Colonic mucosa (tissue), 4 donors: Measurements from ENCODE around the gene MIOS. TPM values are rescaled to one million over a fixed set of nuclear protein-coding genes. Genes with fewer than 3 reads are reported as not detected.
"Not testable (repeated sequence)": the region's sequence is repeated elsewhere in the genome, so short reads cannot be mapped to it uniquely, and the experiment has no call there.

Experiments used
- DNase-seq: peaks from one replicate; pipeline ENCODE4 v3.0.0-alpha.2; 2020
- H3K27ac ChIP-seq: fragments of 200-600 bp; one replicate; pipeline ENCODE4 v1.8.0; 2021
- H3K27me3 ChIP-seq: fragments of 200-600 bp; one replicate; pipeline ENCODE4 v1.8.0; 2021
- H3K36me3 ChIP-seq: fragments of 200-600 bp; one replicate; pipeline ENCODE4 v1.8.0; 2021
- H3K4me1 ChIP-seq: fragments of 200-600 bp; one replicate; pipeline ENCODE4 v1.8.0; 2021; ENCODE audit warnings: mild to moderate bottlenecking
- H3K4me3 ChIP-seq: fragments of 200-600 bp; one replicate; pipeline ENCODE4 v1.8.0; 2021
- H3K9ac ChIP-seq, 2 donors: one replicate each; pipeline ENCODE4 v1.7.0; 2013; ENCODE audit warnings: control low read depth in 2 of 2, low read depth in 2 of 2, low read length in 2 of 2
- H3K9me3 ChIP-seq: fragments of 200-600 bp; one replicate; pipeline ENCODE4 v1.8.0; 2021
- CTCF ChIP-seq: fragments of 200-600 bp; IDR thresholded peaks from one replicate; pipeline ENCODE4 v1.8.0; 2022; ENCODE audit warnings: antibody characterized with exemption, mild to moderate bottlenecking
- intact Hi-C: fragments of 100-400 bp; cut with DNase I; formaldehyde crosslinking; loops from one replicate; pipeline ENCODE4 v1.14.1; 2022
- total RNA-seq, 2 donors: library from RNA; stranded (reverse); fragmentation: NEBNext Ultra II Directional in 1 of 2; extraction: Animal tissue kit (Norgen Biotek cat#: 25700) in 1 of 2; gene quantifications; one replicate each; pipeline ENCODE4 v1.2.1, GENCODE V29; 2021
- donor health status: healthy.
- donor health status: DM: no; HTN: no; CAD: no.
- donor health status: DM: no; HTN: no; CAD: no.

MIOS gene
- total RNA-seq, 2 donors from 2014 or later, result 23.7 to 26.8 TPM

DNA sequence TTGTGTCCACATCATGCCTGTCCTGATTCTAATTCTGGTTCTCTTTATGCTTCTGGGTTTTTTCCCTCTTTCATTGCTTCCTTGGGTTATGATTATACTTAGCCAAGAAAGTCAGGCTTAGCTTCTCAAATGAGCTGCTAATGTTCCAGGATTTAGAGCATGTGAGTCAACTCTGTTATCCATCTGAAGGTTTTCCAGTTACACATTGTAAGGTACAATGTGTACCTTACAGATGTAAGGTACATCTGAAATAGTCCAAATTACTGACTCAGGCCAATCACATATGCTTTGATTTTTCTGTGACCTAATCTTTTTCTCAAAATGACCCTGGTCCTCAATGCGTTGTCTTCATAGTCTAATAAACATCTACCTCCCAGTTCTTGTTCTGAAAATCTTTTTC is 13.3 kb upstream of the MIOS start:
- DNase-seq, result no peak
- H3K4me3 ChIP-seq, result no peak overlapping the region
- TF ChIP-seq CTCF, result no peak
- no peaks in the 10 kb centered on the region for H3K36me3 ChIP-seq
- intact Hi-C loops, result no loop called here
- no peaks in the 10 kb centered on the region for H3K9me3 ChIP-seq
- H3K27me3 ChIP-seq, result no peaks in the 10 kb centered on the region
- no peak overlapping the region for H3K9ac ChIP-seq
- H3K27ac ChIP-seq, result no peak overlapping the region
- no peaks in the 10 kb centered on the region for H3K4me1 ChIP-seq

DNA sequence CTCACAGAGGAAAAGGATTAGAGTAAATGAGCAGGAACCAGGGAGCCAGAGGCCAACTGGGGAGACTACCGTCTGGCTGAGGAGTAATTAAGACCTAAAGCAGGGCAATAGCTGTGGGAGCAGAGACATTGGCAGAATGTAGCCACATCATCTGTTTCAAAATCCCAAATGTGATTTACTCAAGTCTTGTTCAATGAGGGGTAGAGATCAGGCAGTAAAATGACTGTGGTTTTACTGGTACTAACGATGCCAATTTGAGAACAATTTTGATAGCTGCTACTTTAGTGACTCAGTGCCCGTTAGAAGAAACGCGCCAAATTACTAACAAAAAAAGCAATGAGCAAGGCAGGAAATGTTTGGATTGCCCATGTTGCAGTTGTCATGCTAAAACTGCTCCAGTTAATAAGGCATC is 12.7 kb upstream of the MIOS start:
- Histone ChIP-seq H3K4me3 (no peak overlapping the region), H3K27me3 (no peaks in the 10 kb centered on the region), H3K9me3 (no peaks in the 10 kb centered on the region), H3K27ac (no peak overlapping the region), H3K4me1 (no peaks in the 10 kb centered on the region), H3K9ac (no peak overlapping the region), H3K36me3 (no peaks in the 10 kb centered on the region)
- TF ChIP-seq CTCF, result no peak
- no peak for DNase-seq
- intact Hi-C loops, result no loop called here

- Histone ChIP-seq H3K9me3 (no peaks in the 10 kb centered on the region), H3K36me3 (no peaks in the 10 kb centered on the region), H3K27ac (no peak overlapping the region), H3K27me3 (no peaks in the 10 kb centered on the region), H3K4me1 (no peaks in the 10 kb centered on the region), H3K4me3 (no peak overlapping the region), H3K9ac (no peak overlapping the region)
- intact Hi-C loops, result no loop called here
- DNase-seq, result no peak
- no peak for TF ChIP-seq CTCF
These were observed 11.8 kb upstream of the MIOS start for GRCh38 chr7:7554649-7555575.

- Histone ChIP-seq H3K4me1 (no peaks in the 10 kb centered on the region), H3K27me3 (no peaks in the 10 kb centered on the region), H3K9me3 (no peaks in the 10 kb centered on the region), H3K4me3 (no peak overlapping the region), H3K36me3 (no peaks in the 10 kb centered on the region), H3K9ac (no peak overlapping the region), H3K27ac (no peak overlapping the region)
- no peak for TF ChIP-seq CTCF
- DNase-seq, result no peak
- intact Hi-C loops, result no loop called here
These were observed 9.8 kb upstream of the MIOS start for GRCh38 chr7:7556852-7557251.

DNA sequence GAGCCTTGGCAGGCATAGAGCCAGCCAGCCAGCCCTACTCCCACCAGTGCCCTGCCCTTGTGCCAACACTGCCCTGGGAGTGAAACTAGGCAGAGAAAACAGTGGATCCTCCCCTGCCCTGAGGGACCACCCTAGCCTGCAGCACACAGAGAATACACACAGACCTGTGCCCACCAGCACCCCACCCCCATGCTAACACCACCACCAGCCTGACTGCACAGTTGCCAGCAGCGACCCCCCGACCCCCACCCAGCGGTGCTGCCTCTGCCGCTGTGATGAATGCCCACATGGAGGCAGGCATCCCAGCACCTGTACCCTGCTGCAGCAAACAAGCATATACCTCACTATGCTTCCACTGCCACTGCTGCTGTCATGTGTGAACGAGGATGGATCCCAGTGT is 9.4 kb upstream of the MIOS start:
- H3K36me3 ChIP-seq, result no peaks in the 10 kb centered on the region
- H3K4me1 ChIP-seq, result no peaks in the 10 kb centered on the region
- no peak overlapping the region for H3K9ac ChIP-seq
- no peaks in the 10 kb centered on the region for H3K27me3 ChIP-seq
- no peak for TF ChIP-seq CTCF
- no peaks in the 10 kb centered on the region for H3K9me3 ChIP-seq
- DNase-seq, result no peak
- intact Hi-C loops, result no loop called here
- no peak overlapping the region for H3K4me3 ChIP-seq
- no peak overlapping the region for H3K27ac ChIP-seq

DNA sequence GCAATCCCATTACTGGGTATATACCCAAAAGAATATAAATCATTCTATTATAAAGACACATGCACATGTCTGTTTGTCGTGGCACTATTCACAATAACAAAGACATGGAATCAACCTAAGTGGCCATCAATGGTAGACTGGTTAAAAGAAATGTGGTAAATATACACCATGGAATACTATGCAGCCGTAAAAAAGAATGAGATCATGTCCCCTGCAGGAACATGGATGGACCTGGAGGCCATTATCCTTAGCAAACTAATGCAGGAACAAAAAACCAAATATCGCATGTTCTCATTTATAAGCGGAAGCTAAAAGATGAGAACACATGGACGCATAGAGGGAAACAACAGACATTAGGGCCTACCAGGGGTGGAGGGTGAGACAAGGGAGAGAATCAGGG is 5.1 kb upstream of the MIOS start:
- H3K36me3 ChIP-seq, intact Hi-C loops, H3K9ac ChIP-seq, H3K27ac ChIP-seq, H3K27me3 ChIP-seq, H3K4me1 ChIP-seq, H3K9me3 ChIP-seq, DNase-seq, H3K4me3 ChIP-seq: not testable (repeated sequence)
